HEK293T (cell line): ENCODE measurements around the gene FKBP7.

Experiments
- CTCF ChIA-PET: fragments of 350-600 bp; formaldehyde crosslinking; extraction: SDS; loops from one replicate; lab custom pipeline; 2021; ENCODE audit warnings: antibody characterized with exemption, inconsistent platforms; lab: Yijun Ruan, JAX
- POLR2A ChIA-PET: fragments of 350-600 bp; formaldehyde crosslinking; extraction: SDS; loops from one replicate; lab custom pipeline; 2020; ENCODE audit warnings: antibody characterized with exemption, inconsistent platforms; lab: Yijun Ruan, JAX
- DNase-seq: peaks from one replicate; pipeline ENCODE4 v3.0.0; 2012; ENCODE audit warnings: mixed read lengths; ENCODE audit errors: extremely low spot score
- ARNT ChIP-seq: fragments of 450-650 bp; IDR thresholded peaks from 2 replicates; pipeline ENCODE4 v1.6.1; 2017; ENCODE audit warnings: mild to moderate bottlenecking
- BHLHE40 ChIP-seq: fragments of 450-650 bp; IDR thresholded peaks from 2 replicates; pipeline ENCODE4 v1.6.1; 2016; ENCODE audit warnings: mild to moderate bottlenecking, moderate library complexity, borderline replicate concordance
- CTBP1 ChIP-seq: fragments of 450-650 bp; IDR thresholded peaks from 2 replicates; pipeline ENCODE4 v1.6.1; 2016; ENCODE audit warnings: borderline replicate concordance
- ELF4 ChIP-seq: fragments of 450-650 bp; IDR thresholded peaks from 2 replicates; pipeline ENCODE4 v1.6.1; 2017; ENCODE audit warnings: antibody characterized with exemption
- FOXA1 ChIP-seq: fragments of 450-650 bp; IDR thresholded peaks from 2 replicates; pipeline ENCODE4 v1.6.1; 2016; ENCODE audit warnings: mild to moderate bottlenecking
- FOXK2 ChIP-seq: fragments of 450-650 bp; IDR thresholded peaks from 2 replicates; pipeline ENCODE4 v1.6.1; 2016; ENCODE audit warnings: mild to moderate bottlenecking
- FOXM1 ChIP-seq: fragments of 450-650 bp; IDR thresholded peaks from 2 replicates; pipeline ENCODE4 v1.6.1; 2017; ENCODE audit warnings: mild to moderate bottlenecking, borderline replicate concordance
- HDGF ChIP-seq: fragments of 450-650 bp; IDR thresholded peaks from 2 replicates; pipeline ENCODE4 v1.6.1; 2017; ENCODE audit warnings: antibody characterized with exemption, borderline replicate concordance
- L3MBTL2 ChIP-seq: fragments of 450-650 bp; conservative IDR thresholded peaks from 2 replicates; pipeline ENCODE4 v1.6.1; 2016; ENCODE audit warnings: mild to moderate bottlenecking
- LEF1 ChIP-seq: fragments of 450-650 bp; IDR thresholded peaks from 2 replicates; pipeline ENCODE4 v1.6.1; 2017; ENCODE audit warnings: mild to moderate bottlenecking, borderline replicate concordance
- NFRKB ChIP-seq: fragments of 450-650 bp; IDR thresholded peaks from 2 replicates; pipeline ENCODE4 v1.6.1; 2016; ENCODE audit warnings: mild to moderate bottlenecking, moderate library complexity
- SP1 ChIP-seq: fragments of 450-650 bp; IDR thresholded peaks from 2 replicates; pipeline ENCODE4 v1.6.1; 2017
- SUZ12 ChIP-seq: fragments of 450-650 bp; IDR thresholded peaks from 2 replicates; pipeline ENCODE4 v1.6.1; 2016; ENCODE audit warnings: mild to moderate bottlenecking
- TARDBP ChIP-seq: fragments of 450-650 bp; IDR thresholded peaks from 2 replicates; pipeline ENCODE4 v1.6.1; 2016
- ZNF384 ChIP-seq: fragments of 450-650 bp; IDR thresholded peaks from 2 replicates; pipeline ENCODE4 v1.6.1; 2016
- TF ChIP-seq, protein P1 (sequence below): fragments of 450-650 bp; IDR thresholded peaks from 2 replicates; pipeline ENCODE4 v1.6.1; 2016

Gene FKBP7

DNA sequence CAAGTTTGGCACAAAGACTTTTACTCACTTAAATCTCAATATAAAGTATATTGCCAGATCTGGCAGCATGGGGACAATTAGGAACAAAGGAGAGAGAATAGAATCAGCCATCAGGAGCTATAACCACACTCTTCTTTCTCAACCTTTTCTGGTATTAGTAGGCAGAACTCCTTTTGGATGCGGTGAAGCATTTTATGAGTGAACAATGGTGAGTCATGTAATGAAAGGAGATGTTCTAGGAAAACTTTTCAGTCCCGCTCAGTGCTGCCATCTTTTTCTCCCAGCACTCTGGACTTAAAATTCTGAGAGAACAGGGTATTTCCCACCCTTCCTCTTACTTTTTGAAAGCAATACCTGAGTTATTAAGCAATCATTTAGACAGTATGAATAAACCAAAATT, 34.1 kb upstream of the FKBP7 start:
- POLR2A ChIA-PET = no interaction called here
- CTCF ChIA-PET = interaction anchor here (0.8 kb wide), 1 partner anchor 10 kb away, joined by 3 read pairs; no protein-coding TSS in a partner anchor
- no peak for TF ChIP-seq FOXK2
- no peak for TF ChIP-seq BHLHE40
- no peak for TF ChIP-seq LEF1
- DNase-seq = no peak

DNA sequence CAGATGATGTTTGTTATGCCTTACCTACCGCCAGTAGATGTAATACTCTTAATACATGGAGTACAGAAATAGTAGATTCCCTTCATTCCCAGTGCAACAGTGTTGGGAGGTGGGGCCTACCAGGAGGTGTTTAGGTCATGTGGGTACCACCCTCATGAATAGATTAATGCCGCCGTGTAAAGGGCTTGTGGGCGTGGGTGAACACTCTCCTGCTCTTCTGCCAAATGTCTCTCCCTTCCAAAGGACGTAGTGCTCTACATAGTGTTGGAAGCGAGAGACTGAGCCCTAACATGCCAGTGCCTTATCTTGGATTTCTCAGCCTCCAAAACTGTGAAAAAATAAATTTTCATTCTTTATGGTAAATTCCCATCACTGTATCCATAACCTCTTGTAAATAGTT, 32.0 kb upstream of the FKBP7 start:
- no peak for DNase-seq
- ChIA-PET POLR2A (no interaction called here), CTCF (no interaction called here)
- no peak for TF ChIP-seq L3MBTL2
- TF ChIP-seq ARNT = no peak
- TF ChIP-seq FOXK2 = no peak
- TF ChIP-seq, protein P1, sequence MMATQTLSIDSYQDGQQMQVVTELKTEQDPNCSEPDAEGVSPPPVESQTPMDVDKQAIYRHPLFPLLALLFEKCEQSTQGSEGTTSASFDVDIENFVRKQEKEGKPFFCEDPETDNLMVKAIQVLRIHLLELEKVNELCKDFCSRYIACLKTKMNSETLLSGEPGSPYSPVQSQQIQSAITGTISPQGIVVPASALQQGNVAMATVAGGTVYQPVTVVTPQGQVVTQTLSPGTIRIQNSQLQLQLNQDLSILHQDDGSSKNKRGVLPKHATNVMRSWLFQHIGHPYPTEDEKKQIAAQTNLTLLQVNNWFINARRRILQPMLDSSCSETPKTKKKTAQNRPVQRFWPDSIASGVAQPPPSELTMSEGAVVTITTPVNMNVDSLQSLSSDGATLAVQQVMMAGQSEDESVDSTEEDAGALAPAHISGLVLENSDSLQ = no peak
- no peak for TF ChIP-seq LEF1
- no peak for TF ChIP-seq NFRKB
- no peak for TF ChIP-seq FOXA1
- TF ChIP-seq HDGF = no peak
- no peak for TF ChIP-seq SUZ12
- no peak for TF ChIP-seq BHLHE40
- TF ChIP-seq ZNF384 = no peak
- TF ChIP-seq FOXM1 = no peak
- TF ChIP-seq CTBP1 = no peak
- no peak for TF ChIP-seq ELF4

DNA sequence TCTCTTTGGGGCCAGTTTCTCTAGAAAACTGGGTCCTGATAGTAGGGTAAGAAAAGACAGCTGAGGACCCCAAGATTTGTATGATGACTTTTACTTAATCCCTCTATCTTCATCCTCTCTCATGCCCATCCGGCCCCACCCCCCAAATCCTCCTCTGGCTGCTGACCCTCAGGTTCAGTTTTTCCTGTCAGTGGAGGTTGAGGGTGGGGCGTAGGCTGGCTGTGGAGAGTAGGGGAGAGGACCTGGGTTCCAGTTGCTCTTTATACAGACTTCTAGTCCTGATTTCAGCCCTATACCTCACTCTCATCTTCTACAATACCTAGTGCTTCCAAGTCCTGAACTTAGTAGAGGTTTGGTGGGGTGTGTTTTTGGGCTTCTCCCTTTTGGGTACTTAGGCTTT, 30.2 kb upstream of the FKBP7 start:
- POLR2A ChIA-PET = no interaction called here
- TF ChIP-seq ELF4 (no peak), ARNT (no peak), CTBP1 (no peak), L3MBTL2 (no peak), FOXK2 (no peak), ZNF384 (no peak), TARDBP (no peak), SUZ12 (no peak), NFRKB (no peak), BHLHE40 (no peak), FOXA1 (no peak), HDGF (no peak), LEF1 (no peak), SP1 (no peak), FOXM1 (no peak)
- TF ChIP-seq, protein P1 = no peak
- CTCF ChIA-PET = no interaction called here
- DNase-seq = no peak

DNA sequence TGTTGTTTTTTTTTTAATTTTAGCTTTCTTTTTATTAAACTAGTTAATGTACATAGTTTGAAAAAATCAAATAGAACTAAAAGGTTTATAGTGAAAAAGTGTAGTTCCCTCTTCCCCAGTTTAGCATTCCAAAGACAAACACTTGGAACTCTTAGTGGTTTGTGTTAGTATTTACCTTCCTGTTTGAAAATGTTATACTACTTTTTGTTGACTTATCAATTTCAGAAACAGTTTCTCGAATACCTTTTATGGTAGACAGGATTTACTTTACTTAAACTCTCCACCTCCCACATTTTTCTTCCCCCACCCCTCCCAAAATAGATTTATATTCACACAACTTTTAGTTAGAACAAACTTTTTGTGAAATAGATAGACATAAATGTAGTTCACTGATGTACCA, 28.5 kb upstream of the FKBP7 start:
- CTCF ChIA-PET = no interaction called here
- DNase-seq = no peak
- POLR2A ChIA-PET = no interaction called here
- TF ChIP-seq ELF4 = no peak
- TF ChIP-seq LEF1 = no peak
- no peak for TF ChIP-seq FOXM1
- TF ChIP-seq NFRKB = no peak
- no peak for TF ChIP-seq HDGF
- no peak for TF ChIP-seq L3MBTL2
- TF ChIP-seq TARDBP = no peak
- no peak for TF ChIP-seq CTBP1
- TF ChIP-seq SP1 = no peak

DNA sequence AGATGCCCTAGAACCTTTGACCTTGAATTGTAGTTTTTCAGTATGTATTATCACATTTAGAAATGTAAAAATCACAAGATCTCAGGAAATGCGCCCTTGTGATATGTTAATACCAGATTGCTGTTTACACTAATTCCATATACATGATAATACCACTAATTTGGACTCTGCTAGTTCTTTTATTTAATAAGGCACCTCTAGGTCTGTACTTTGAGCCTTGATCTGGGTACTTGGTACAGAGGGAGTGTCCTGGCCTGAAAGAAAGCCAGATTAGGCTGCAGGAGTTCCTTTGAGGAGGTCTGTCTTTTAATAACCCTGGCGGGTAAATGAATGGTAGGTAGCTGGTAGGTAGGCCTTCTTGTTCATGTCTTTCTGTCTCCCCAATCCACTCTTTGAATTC, 28.1 kb upstream of the FKBP7 start:
- CTCF ChIA-PET = no interaction called here
- POLR2A ChIA-PET = no interaction called here
- DNase-seq = no peak

DNA sequence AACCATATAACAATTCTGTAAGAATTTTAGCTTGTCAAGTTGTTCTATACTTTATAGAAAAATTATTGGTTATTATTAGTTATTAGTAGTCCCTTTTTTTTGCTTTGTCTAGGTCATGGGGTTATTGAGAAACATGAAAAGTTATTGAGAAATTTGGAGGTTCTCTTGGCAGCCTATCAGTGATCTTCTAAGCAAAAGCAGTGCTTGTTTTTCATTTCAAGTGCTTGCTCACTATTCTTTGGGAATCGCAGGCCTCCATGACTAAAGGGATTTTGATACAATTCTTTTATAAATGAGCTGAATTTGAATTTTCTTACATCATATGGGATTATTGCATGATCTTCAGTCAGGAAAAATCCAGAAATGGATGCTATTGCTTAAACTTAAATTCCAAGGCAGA, 27.7 kb upstream of the FKBP7 start:
- TF ChIP-seq FOXA1 (no peak), SP1 (no peak), LEF1 (no peak), ELF4 (no peak), SUZ12 (no peak), HDGF (no peak), FOXM1 (no peak)
- DNase-seq = no peak
- ChIA-PET POLR2A (no interaction called here), CTCF (no interaction called here)

More for the DNA sequence above, 28.1 kb upstream of the FKBP7 start:
- TF ChIP-seq L3MBTL2 (no peak), ELF4 (no peak), ZNF384 (no peak), FOXA1 (no peak), CTBP1 (no peak), FOXK2 (no peak), TARDBP (no peak), SUZ12 (no peak), LEF1 (no peak), NFRKB (no peak), SP1 (no peak), ARNT (no peak), FOXM1 (no peak), BHLHE40 (no peak), HDGF (no peak)
- TF ChIP-seq, protein P1 = no peak

DNA sequence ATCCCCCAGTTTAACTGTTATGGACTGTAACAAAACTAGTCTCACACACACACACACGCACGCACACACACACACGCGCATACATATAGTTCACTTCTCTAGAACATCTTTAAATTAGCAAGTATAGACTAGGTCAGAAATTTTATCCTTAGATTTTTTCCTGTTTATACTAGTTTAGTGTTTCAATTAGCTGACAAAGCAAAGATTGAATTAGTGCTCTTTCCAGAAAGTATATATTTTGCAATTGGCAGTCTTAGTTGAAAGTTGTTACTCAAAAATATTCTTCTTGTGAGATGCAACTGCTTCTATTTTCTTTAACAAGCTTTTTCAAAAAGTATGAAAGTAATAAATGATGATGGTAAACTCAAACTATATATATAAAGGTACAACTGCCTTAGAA, 24.4 kb upstream of the FKBP7 start:
- no peak for DNase-seq
- POLR2A ChIA-PET = no interaction called here
- TF ChIP-seq SP1 (no peak), CTBP1 (no peak), ZNF384 (no peak), LEF1 (no peak), ELF4 (no peak)
- CTCF ChIA-PET = no interaction called here
